H1 (cell line): ENCODE results near the gene TIMP4. TPM values are rescaled to one million over a fixed set of nuclear protein-coding genes. Genes with fewer than 3 reads are reported as not detected.

Experiments
- CTCF ChIA-PET: fragments of 300-600 bp; sonication (Branson Sonifier 250); formaldehyde crosslinking; loops from one replicate; lab custom pipeline; 2021; ENCODE audit not compliant: partially characterized antibody; lab: Charles Lee
- POLR2A ChIA-PET: fragments of 300-600 bp; sonication (Branson Sonifier 250); formaldehyde crosslinking; loops from one replicate; lab custom pipeline; 2021; ENCODE audit warnings: inconsistent platforms; ENCODE audit not compliant: partially characterized antibody; lab: Charles Lee
- DNase-seq, 2 experiments: peaks; one replicate each; pipeline versions ENCODE4 v3.0.0 to v3.0.0-alpha.2; 2010 to 2022; ENCODE audit warnings: low spot score in 2 of 2, low read depth in 1 of 2, mixed read lengths in 1 of 2
- FAIRE-seq: peaks from 2 replicates; lab custom pipeline; 2011; peaks lifted over from hg19 to GRCh38; lab: Jason Lieb, UNC
- H2AFZ ChIP-seq: 2 replicates; pipeline ENCODE4 v1.8.1; 2012; ENCODE audit warnings: low read length, inconsistent platforms
- H2AK5ac ChIP-seq: 2 replicates; pipeline ENCODE4 v1.6.1; 2013; ENCODE audit warnings: low read depth, low read length
- H2BK120ac ChIP-seq: replicated peaks from 2 replicates; pipeline ENCODE3; 2013; ENCODE audit warnings: low read depth, low read length, inconsistent platforms
- H2BK12ac ChIP-seq: 2 replicates; pipeline ENCODE4 v1.6.1; 2013; ENCODE audit warnings: low read depth, low read length
- H2BK15ac ChIP-seq: 2 replicates; pipeline ENCODE4 v1.6.1; 2013; ENCODE audit warnings: low read length
- H2BK20ac ChIP-seq: 2 replicates; pipeline ENCODE4 v1.6.1; 2013; ENCODE audit warnings: low read length
- H2BK5ac ChIP-seq: 2 replicates; pipeline ENCODE4 v1.6.1; 2013; ENCODE audit warnings: low read depth, low read length
- H3K14ac ChIP-seq: 2 replicates; pipeline ENCODE4 v1.6.1; 2013; ENCODE audit warnings: inconsistent platforms; ENCODE audit not compliant: insufficient read length
- H3K18ac ChIP-seq: 2 replicates; pipeline ENCODE4 v1.6.1; 2013; ENCODE audit warnings: low read length; ENCODE audit errors: extremely low read depth
- H3K23ac ChIP-seq: 2 replicates; pipeline ENCODE4 v1.6.1; 2013; ENCODE audit warnings: inconsistent platforms; ENCODE audit not compliant: insufficient read length
- H3K23me2 ChIP-seq: 2 replicates; pipeline ENCODE4 v1.6.1; 2013; ENCODE audit warnings: low read depth, low read length
- H3K27ac ChIP-seq: 2 replicates; pipeline ENCODE4 v1.6.1; 2011; ENCODE audit warnings: low read depth, low read length, inconsistent platforms
- H3K27me3 ChIP-seq, 4 experiments: replicated peaks in 1 of 4; 1 replicate in 1 of 4; 2 replicates in 3 of 4; pipeline versions ENCODE4 v1.6.1 to v1.8.1; 2011 to 2013; ENCODE audit warnings: low read length in 3 of 4, mild to moderate bottlenecking in 3 of 4, inconsistent platforms in 2 of 4, mixed read lengths in 2 of 4, moderate library complexity in 1 of 4; ENCODE audit not compliant: control insufficient read depth in 3 of 4, insufficient read depth in 3 of 4; ENCODE audit errors: extremely low read depth in 1 of 4
- H3K36me3 ChIP-seq, 4 experiments: 2 replicates each; pipeline versions ENCODE4 v1.6.1 to v1.8.1; 2011 to 2013; ENCODE audit warnings: mild to moderate bottlenecking in 4 of 4, low read length in 3 of 4, moderate library complexity in 2 of 4, control low read depth in 1 of 4, inconsistent platforms in 1 of 4; ENCODE audit not compliant: insufficient read depth in 4 of 4, control insufficient read depth in 2 of 4
- H3K4ac ChIP-seq: replicated peaks from 2 replicates; pipeline ENCODE3; 2013; ENCODE audit warnings: low read length, low read depth, mixed read lengths, inconsistent platforms; ENCODE audit not compliant: insufficient read length
- H3K4me1 ChIP-seq, 4 experiments: replicated peaks in 1 of 4; 1 replicate in 1 of 4; 2 replicates in 3 of 4; pipeline versions ENCODE4 v1.6.1 to v1.8.1; 2011 to 2013; ENCODE audit warnings: low read length in 3 of 4, inconsistent platforms in 2 of 4, mixed read lengths in 1 of 4; ENCODE audit not compliant: insufficient read depth in 4 of 4, control insufficient read depth in 3 of 4
- H3K4me2 ChIP-seq, 2 experiments: 2 replicates each; pipeline versions ENCODE4 v1.6.1 to v1.8.1; 2011 to 2013; ENCODE audit warnings: low read depth in 2 of 2, low read length in 2 of 2, control low read depth in 1 of 2, inconsistent platforms in 1 of 2, mild to moderate bottlenecking in 1 of 2; ENCODE audit not compliant: insufficient read depth in 1 of 2
- H3K4me3 ChIP-seq, 4 experiments: fragments of 200-600, 300-600 bp in 1 of 4; sonication (generic), shearing (Covaris generic), sonication (Bioruptor Twin) in 1 of 4; 2 replicates each; pipeline versions ENCODE4 v1.5.1 to v1.8.1; 2011 to 2016; ENCODE audit warnings: low read length in 4 of 4, low read depth in 3 of 4, control low read depth in 2 of 4, inconsistent platforms in 2 of 4, mild to moderate bottlenecking in 2 of 4, mixed read lengths in 1 of 4, moderate library complexity in 1 of 4; ENCODE audit not compliant: insufficient read depth in 2 of 4; ENCODE audit errors: extremely low read depth in 1 of 4
- H3K56ac ChIP-seq: replicated peaks from 2 replicates; pipeline ENCODE3; 2013; ENCODE audit warnings: low read depth, mild to moderate bottlenecking, mixed read lengths, low read length, inconsistent platforms; ENCODE audit not compliant: insufficient read length
- H3K79me1 ChIP-seq: 2 replicates; pipeline ENCODE4 v1.6.1; 2013; ENCODE audit warnings: low read depth, low read length, control low read depth
- H3K79me2 ChIP-seq, 2 experiments: 2 replicates each; pipeline versions ENCODE4 v1.6.1 to v1.8.1; 2012 to 2013; ENCODE audit warnings: low read length in 2 of 2, mild to moderate bottlenecking in 2 of 2, inconsistent platforms in 1 of 2; ENCODE audit not compliant: insufficient read depth in 2 of 2, control insufficient read depth in 1 of 2
- H3K9ac ChIP-seq, 4 experiments: replicated peaks in 1 of 4; 1 replicate in 1 of 4; 2 replicates in 3 of 4; pipeline versions ENCODE4 v1.6.1 to v1.8.1; 2011 to 2013; ENCODE audit warnings: low read depth in 3 of 4, low read length in 3 of 4, control low read depth in 2 of 4, mild to moderate bottlenecking in 2 of 4, moderate library complexity in 2 of 4, inconsistent platforms in 1 of 4; ENCODE audit errors: extremely low read depth in 1 of 4
- H3K9me3 ChIP-seq, 2 experiments: 2 replicates each; pipeline versions ENCODE4 v1.6.1 to v1.8.1; 2012 to 2013; ENCODE audit warnings: mild to moderate bottlenecking in 2 of 2, moderate library complexity in 2 of 2, control low read depth in 1 of 2, inconsistent platforms in 1 of 2, low read depth in 1 of 2, low read length in 1 of 2, mixed read lengths in 1 of 2; ENCODE audit not compliant: insufficient read depth in 2 of 2
- H4K20me1 ChIP-seq, 2 experiments: replicated peaks in 1 of 2; 2 replicates each; pipeline versions ENCODE3 to v1.8.1; 2011 to 2013; ENCODE audit warnings: inconsistent platforms in 2 of 2, low read length in 2 of 2, mild to moderate bottlenecking in 1 of 2; ENCODE audit not compliant: insufficient read depth in 2 of 2, control insufficient read depth in 1 of 2
- H4K5ac ChIP-seq: 2 replicates; pipeline ENCODE4 v1.6.1; 2013; ENCODE audit warnings: low read length, low read depth, mixed read lengths, inconsistent platforms; ENCODE audit not compliant: insufficient read length
- H4K8ac ChIP-seq: 2 replicates; pipeline ENCODE4 v1.8.0; 2013; ENCODE audit warnings: mild to moderate bottlenecking, moderate library complexity, low read length, inconsistent platforms; ENCODE audit not compliant: insufficient read depth; ENCODE audit errors: extremely low read depth
- H4K91ac ChIP-seq: replicated peaks from 2 replicates; pipeline ENCODE3; 2013; ENCODE audit warnings: low read length, mixed read lengths, inconsistent platforms; ENCODE audit not compliant: insufficient read length
- CTBP2 ChIP-seq: IDR thresholded peaks from 2 replicates; pipeline ENCODE4 v1.7.0; 2011; ENCODE audit warnings: borderline replicate concordance, mild to moderate bottlenecking, moderate library complexity, mixed read lengths, low read length; ENCODE audit not compliant: insufficient read depth, insufficient read length
- EGR1 ChIP-seq: IDR thresholded peaks from 2 replicates; pipeline ENCODE4 v1.6.1; 2011; ENCODE audit warnings: low read depth, low read length, borderline replicate concordance
- EP300 ChIP-seq, 2 experiments: IDR thresholded peaks; 1 replicate in 1 of 2; 2 replicates in 1 of 2; pipeline ENCODE4 v1.6.1; 2011 to 2012; ENCODE audit warnings: low read depth in 2 of 2, low read length in 2 of 2, mild to moderate bottlenecking in 2 of 2, borderline replicate concordance in 1 of 2, inconsistent platforms in 1 of 2, moderate library complexity in 1 of 2
- FOSL1 ChIP-seq: IDR thresholded peaks from 2 replicates; pipeline ENCODE4 v1.6.1; 2011; ENCODE audit warnings: mild to moderate bottlenecking, low read depth, low read length, moderate library complexity; ENCODE audit not compliant: insufficient read depth
- KDM1A ChIP-seq: fragments of 200-600, 300-600 bp; sonication (generic); IDR thresholded peaks from 2 replicates; pipeline ENCODE4 v1.7.1; 2016; ENCODE audit warnings: mild to moderate bottlenecking, low read length, borderline replicate concordance
- KDM5A ChIP-seq: fragments of 200-600 bp; IDR thresholded peaks from 2 replicates; pipeline ENCODE4 v1.7.1; 2012; ENCODE audit warnings: mild to moderate bottlenecking, low read length, inconsistent platforms, mixed read lengths
- NANOG ChIP-seq: IDR thresholded peaks from 2 replicates; pipeline ENCODE4 v1.6.1; 2011; ENCODE audit warnings: low read length, low read depth, mild to moderate bottlenecking, inconsistent platforms; ENCODE audit not compliant: insufficient read depth, poor library complexity, severe bottlenecking
- NRF1 ChIP-seq: IDR thresholded peaks from 2 replicates; pipeline ENCODE4 v1.6.1; 2011; ENCODE audit warnings: mild to moderate bottlenecking, low read depth, low read length, improper control_type of control experiment
- PHF8 ChIP-seq: fragments of 200-600 bp; sonication (generic); conservative IDR thresholded peaks from 2 replicates; pipeline ENCODE4 v1.7.1; 2012; ENCODE audit warnings: low read depth, mild to moderate bottlenecking, inconsistent platforms, low read length, moderate library complexity
- POLR2A ChIP-seq, 2 experiments: IDR thresholded peaks; 1 replicate in 1 of 2; 2 replicates in 1 of 2; pipeline ENCODE4 v1.6.1; 2011; ENCODE audit warnings: low read depth in 2 of 2, low read length in 2 of 2, mild to moderate bottlenecking in 2 of 2; ENCODE audit errors: control extremely low read depth in 1 of 2
- RFX5 ChIP-seq: IDR thresholded peaks from 2 replicates; pipeline ENCODE4 v1.6.1; 2011; ENCODE audit warnings: low read depth, low read length, improper control_type of control experiment, borderline replicate concordance
- RNF2 ChIP-seq: fragments of 200-900, 300-1000 bp; sonication (generic); IDR thresholded peaks from 2 replicates; pipeline ENCODE4 v1.7.1; 2016; ENCODE audit warnings: borderline replicate concordance, low read depth, mild to moderate bottlenecking, antibody characterized with exemption, low read length; ENCODE audit not compliant: poor library complexity, severe bottlenecking; ENCODE audit errors: missing control alignments
- SRF ChIP-seq: IDR thresholded peaks from 2 replicates; pipeline ENCODE4 v1.6.1; 2011; ENCODE audit warnings: mild to moderate bottlenecking, low read depth, low read length, moderate library complexity
- WGBS, 2 experiments: shearing (Covaris generic) in 1 of 2; methylation state at CpG; one replicate each; pipeline versions ENCODE4 v1.1.6 to v1.1.7; 2013 to 2015; ENCODE audit warnings: low lambda C conversion rate in 2 of 2, mixed read lengths in 2 of 2, inconsistent platforms in 1 of 2, low coverage in 1 of 2, missing lambda C conversion rate in 1 of 2; ENCODE audit not compliant: insufficient replicate concordance in 2 of 2, insufficient coverage in 1 of 2, insufficient read length in 1 of 2; ENCODE audit errors: extremely low coverage in 1 of 2, missing lambda C conversion rate in 1 of 2; 5-methylcytosine and 5-hydroxymethylcytosine counted together
- polyA plus RNA-seq, 7 experiments: library from polyadenylated mRNA; depleted of rRNA in 3 of 7; stranded (reverse) in 5 of 7; unstranded in 2 of 7; fragments of >200 nt in 5 of 7; fragments of 200-250 nt in 2 of 7; gene quantifications; 1 replicate in 5 of 7; 2 replicates in 1 of 7; 4 replicates in 1 of 7; pipeline versions ENCODE4 v1.2.1 to v1.2.3, GENCODE V29; 2011 to 2013; ENCODE audit warnings: missing spikeins in 2 of 7, mixed read lengths in 2 of 7
- total RNA-seq: library from RNA; stranded (reverse); fragmentation: NEBNext Ultra II Directional; extraction: Animal tissue kit (Norgen Biotek cat#: 25700); gene quantifications from 2 replicates; pipeline ENCODE4 v1.2.1, GENCODE V29; 2021

Gene TIMP4
- total and polyA plus RNA-seq, 2 of the 8 experiments (the other 6 are each of a cell fraction or from before 2014, with no cell fraction given), result 5.1 to 8.7 TPM

- H2BK120ac ChIP-seq, result no peak overlapping the region
- peaks cover 0 to 2% (median 0%) of the 10 kb centered on the region in 4 experiments; a peak in 1 of 7 replicates for H3K4me1 ChIP-seq
- H3K79me1 ChIP-seq, result no peaks in the 10 kb centered on the region
- POLR2A ChIA-PET, result no interaction called here
- no peak for DNase-seq
- no peak for TF ChIP-seq POLR2A (IDR thresholded peaks at IDR 0.05; ENCODE audit: control extremely low read depth in 1 of 2, low read depth in 2 of 2, low read length in 2 of 2)
- no peak for TF ChIP-seq FOSL1
- no peak for TF ChIP-seq CTBP2
- TF ChIP-seq KDM5A, result no peak
- TF ChIP-seq NANOG, result no peak
- TF ChIP-seq NRF1, result no peak
- no peak for TF ChIP-seq PHF8
- no peak for TF ChIP-seq KDM1A
- TF ChIP-seq RNF2, result no peak
- no peak for TF ChIP-seq EGR1
- TF ChIP-seq RFX5, result no peak
- TF ChIP-seq SRF, result no peak
- no peak for TF ChIP-seq EP300 (IDR thresholded peaks at IDR 0.05; ENCODE audit: borderline replicate concordance in 1 of 2, low read depth in 2 of 2, low read length in 2 of 2)
- TF ChIP-seq, all 59 proteins: peak for 0
- H2BK20ac ChIP-seq, result no peak overlapping the region
- no peaks in the 10 kb centered on the region for H4K20me1 ChIP-seq
- no peaks in the 10 kb centered on the region for H3K9me3 ChIP-seq
- no peaks in the 10 kb centered on the region for H3K27me3 ChIP-seq
- no peak overlapping the region for H3K27ac ChIP-seq
- no peak overlapping the region for H4K91ac ChIP-seq
- no peak overlapping the region for H3K4me3 ChIP-seq
- no peak overlapping the region for H4K5ac ChIP-seq
- no peak overlapping the region for H3K4me2 ChIP-seq
- H3K79me2 ChIP-seq, result no peaks in the 10 kb centered on the region
- H3K14ac ChIP-seq, result no peak overlapping the region
- 86% methylated on average over 6 of the region's 6 CpGs; no CpG with 5 or more reads in 1 of the 2 experiments for WGBS, 2 experiments
- H2BK15ac ChIP-seq, result no peak overlapping the region
- no peak overlapping the region for H2BK12ac ChIP-seq
- H4K8ac ChIP-seq, result no peak overlapping the region
- no peak for FAIRE-seq
- no peak overlapping the region for H3K9ac ChIP-seq
- no peak overlapping the region for H3K56ac ChIP-seq
- no peak overlapping the region for H3K23ac ChIP-seq
- H3K36me3 ChIP-seq, result no peaks in the 10 kb centered on the region
- H3K23me2 ChIP-seq, result no peaks in the 10 kb centered on the region; the same call in 1 of the 2 replicates
- no peak overlapping the region for H3K18ac ChIP-seq
- CTCF ChIA-PET, result interaction anchor here (1.2 to 7.2 kb wide), 2 partner anchors 14 to 56 kb away, joined by 7 to 54 read pairs; no protein-coding TSS in a partner anchor
- no peak overlapping the region for H3K4ac ChIP-seq
- no peak overlapping the region for H2AK5ac ChIP-seq
- H2AFZ ChIP-seq, result no peak overlapping the region
- no peak overlapping the region for H2BK5ac ChIP-seq
These were observed 32.1 kb upstream of the TIMP4 start for GRCh38 chr3:12190832-12191231.
